GM18861 (cell line): ENCODE data around the gene RTP5.

ENCODE experiments used
- ATAC-seq: cut with Tn5 transposase; IDR thresholded peaks from one replicate; pipeline ENCODE4 v1.9.1; 2021; ENCODE audit not compliant: unreplicated experiment

Gene RTP5

GRCh38 chr2:241885946-241886643 is 16.6 kb downstream of the RTP5 start:
- ATAC-seq: no peak

GRCh38 chr2:241886840-241887447 is 17.4 kb downstream of the RTP5 start:
- ATAC-seq: no peak

GRCh38 chr2:241887806-241888522 is 18.4 kb downstream of the RTP5 start:
- ATAC-seq: no peak

GRCh38 chr2:241888641-241889040 is 19.1 kb downstream of the RTP5 start:
- ATAC-seq: no peak

GRCh38 chr2:241890524-241891235 is 21.2 kb downstream of the RTP5 start:
- no peak for ATAC-seq

- ATAC-seq: no peak
Measured at GRCh38 chr2:241891315-241891987, 21.9 kb downstream of the RTP5 start.

GRCh38 chr2:241891988-241892298 is 22.4 kb downstream of the RTP5 start:
- ATAC-seq: no peak

GRCh38 chr2:241892299-241893137 is 23.0 kb downstream of the RTP5 start:
- no peak for ATAC-seq

GRCh38 chr2:241893265-241893664 is 23.7 kb downstream of the RTP5 start:
- no peak for ATAC-seq

GRCh38 chr2:241894056-241894641 is 24.6 kb downstream of the RTP5 start:
- ATAC-seq: no peak

GRCh38 chr2:241894681-241895426 is 25.3 kb downstream of the RTP5 start:
- no peak for ATAC-seq

GRCh38 chr2:241895427-241895711 is 25.8 kb downstream of the RTP5 start:
- ATAC-seq: no peak

- ATAC-seq: no peak
Measured at GRCh38 chr2:241895712-241896641, 26.4 kb downstream of the RTP5 start.

GRCh38 chr2:241896746-241897201 is 27.2 kb downstream of the RTP5 start:
- ATAC-seq: no peak

- ATAC-seq: no peak
Measured at GRCh38 chr2:241897231-241897916, 27.8 kb downstream of the RTP5 start.

- no peak for ATAC-seq
Measured at GRCh38 chr2:241898463-241899270, 29.1 kb downstream of the RTP5 start.
